ENCODE data around the gene SIGLEC15.

The SIGLEC15 gene

GRCh38 chr18:45785134-45785533 lies 40.3 kb upstream of the SIGLEC15 start:
- TF ChIP-seq, protein P1, sequence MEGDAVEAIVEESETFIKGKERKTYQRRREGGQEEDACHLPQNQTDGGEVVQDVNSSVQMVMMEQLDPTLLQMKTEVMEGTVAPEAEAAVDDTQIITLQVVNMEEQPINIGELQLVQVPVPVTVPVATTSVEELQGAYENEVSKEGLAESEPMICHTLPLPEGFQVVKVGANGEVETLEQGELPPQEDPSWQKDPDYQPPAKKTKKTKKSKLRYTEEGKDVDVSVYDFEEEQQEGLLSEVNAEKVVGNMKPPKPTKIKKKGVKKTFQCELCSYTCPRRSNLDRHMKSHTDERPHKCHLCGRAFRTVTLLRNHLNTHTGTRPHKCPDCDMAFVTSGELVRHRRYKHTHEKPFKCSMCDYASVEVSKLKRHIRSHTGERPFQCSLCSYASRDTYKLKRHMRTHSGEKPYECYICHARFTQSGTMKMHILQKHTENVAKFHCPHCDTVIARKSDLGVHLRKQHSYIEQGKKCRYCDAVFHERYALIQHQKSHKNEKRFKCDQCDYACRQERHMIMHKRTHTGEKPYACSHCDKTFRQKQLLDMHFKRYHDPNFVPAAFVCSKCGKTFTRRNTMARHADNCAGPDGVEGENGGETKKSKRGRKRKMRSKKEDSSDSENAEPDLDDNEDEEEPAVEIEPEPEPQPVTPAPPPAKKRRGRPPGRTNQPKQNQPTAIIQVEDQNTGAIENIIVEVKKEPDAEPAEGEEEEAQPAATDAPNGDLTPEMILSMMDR (IDR thresholded peaks at IDR 0.05; ENCODE audit: borderline replicate concordance, insufficient read depth, low read depth, low read length) = no peak
- no peak overlapping the region for H3K4me3 ChIP-seq (ENCODE audit: low read depth, low read length)

DNA sequence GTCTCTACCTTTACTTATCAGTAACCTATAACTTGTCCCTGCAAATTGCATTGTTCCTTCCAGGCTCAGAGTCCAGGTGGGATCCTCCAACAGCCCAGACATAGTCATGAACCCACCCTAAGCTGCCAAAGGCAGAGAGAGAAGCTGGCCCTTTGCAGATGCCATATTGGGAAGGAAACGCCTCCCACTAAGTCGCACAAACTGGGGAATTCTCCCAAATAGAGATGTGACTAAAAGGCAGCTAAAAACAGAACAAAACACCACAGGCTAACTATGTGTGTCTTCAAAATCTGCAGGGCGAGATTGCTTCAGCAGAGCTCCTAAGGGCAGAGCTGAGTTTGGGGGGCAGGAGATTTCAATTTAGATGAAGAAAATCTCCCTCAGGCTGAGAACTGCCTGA lies 38.5 kb upstream of the SIGLEC15 start:
- TF ChIP-seq, protein P1 (IDR thresholded peaks at IDR 0.05; ENCODE audit: borderline replicate concordance, insufficient read depth, low read depth, low read length) = no peak
- no peak overlapping the region for H3K4me3 ChIP-seq (ENCODE audit: low read depth, low read length)

GRCh38 chr18:45787346-45787745 lies 38.1 kb upstream of the SIGLEC15 start:
- no peak overlapping the region for H3K4me3 ChIP-seq (ENCODE audit: low read depth, low read length)
- TF ChIP-seq, protein P1 (IDR thresholded peaks at IDR 0.05; ENCODE audit: borderline replicate concordance, insufficient read depth, low read depth, low read length) = no peak

GRCh38 chr18:45788861-45789260 lies 36.6 kb upstream of the SIGLEC15 start:
- TF ChIP-seq, protein P1 (IDR thresholded peaks at IDR 0.05; ENCODE audit: borderline replicate concordance, insufficient read depth, low read depth, low read length) = no peak

GRCh38 chr18:45792506-45793263 lies 32.8 kb upstream of the SIGLEC15 start:
- TF ChIP-seq, protein P1 (IDR thresholded peaks at IDR 0.05; ENCODE audit: borderline replicate concordance, insufficient read depth, low read depth, low read length) = no peak
- H3K4me3 ChIP-seq (ENCODE audit: low read depth, low read length) = no peak overlapping the region

More at GRCh38 chr18:45788861-45789260, 36.6 kb upstream of the SIGLEC15 start:
- no peak overlapping the region for H3K4me3 ChIP-seq (ENCODE audit: low read depth, low read length)

- H3K4me3 ChIP-seq (ENCODE audit: low read depth, low read length) = no peak overlapping the region
Observed at GRCh38 chr18:45793264-45793965, 32.1 kb upstream of the SIGLEC15 start.

More at GRCh38 chr18:45793264-45793965, 32.1 kb upstream of the SIGLEC15 start:
- TF ChIP-seq, protein P1 (IDR thresholded peaks at IDR 0.05; ENCODE audit: borderline replicate concordance, insufficient read depth, low read depth, low read length) = no peak
